ENCODE results near the gene COIL.

The COIL gene

DNA sequence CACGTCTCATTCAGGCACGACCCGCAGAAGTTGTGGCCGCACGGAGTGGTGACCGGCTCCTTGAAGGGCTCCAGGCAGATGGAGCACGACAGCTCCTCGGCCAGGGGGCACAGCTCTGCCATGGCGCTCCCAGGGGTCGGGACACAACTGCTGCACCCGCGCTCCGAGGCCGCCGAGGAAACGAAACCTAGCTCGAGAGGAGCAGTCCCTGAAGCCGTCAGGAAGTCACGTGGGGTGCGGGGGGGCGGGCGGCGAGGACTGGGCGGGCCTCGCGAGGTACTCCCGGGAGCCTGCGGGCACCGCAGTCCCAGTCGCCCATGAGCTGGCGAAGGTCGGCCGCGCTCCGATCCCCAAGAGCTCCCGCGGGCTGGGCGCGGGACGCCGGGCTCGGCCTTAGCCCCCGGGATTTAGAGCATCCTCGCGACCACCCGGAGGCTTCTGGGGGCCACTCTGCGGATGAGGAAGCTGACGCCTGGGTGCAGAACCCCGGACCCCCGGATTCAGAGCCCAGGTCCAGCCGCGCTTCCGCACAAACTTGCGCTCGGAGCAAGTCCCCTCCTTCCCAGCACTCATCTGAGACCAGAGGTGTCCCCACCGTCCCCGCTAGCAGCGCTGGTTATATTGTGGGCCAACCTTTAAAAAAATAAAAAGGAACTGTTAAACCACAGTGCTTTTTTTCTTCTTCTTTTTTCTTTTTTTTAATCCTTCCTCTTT, 46.8 kb downstream of the COIL start, which contains the start of gene TRIM25:
TSS of gene TRIM25 (minus strand) at position 183 of the 714 bp plus-strand sequence. CDS start at position 122, 61 bp downstream.
- H3K36me3 ChIP-seq (ENCODE audit: control insufficient read depth, insufficient read depth, low read length), result peaks cover 3% of the 10 kb centered on the region
- H3K4me3 ChIP-seq (replicated peaks; ENCODE audit: low read depth, low read length), result peak within 1 kb of the TSS; percentile 96
- H3K27me3 ChIP-seq (replicated peaks; ENCODE audit: control insufficient read depth, insufficient read depth, low read length), result no peaks in the 10 kb centered on the region
- peak; percentile 93 for DNase-seq (ENCODE audit: extremely low read depth, insufficient read length)
- TF ChIP-seq, protein P1, sequence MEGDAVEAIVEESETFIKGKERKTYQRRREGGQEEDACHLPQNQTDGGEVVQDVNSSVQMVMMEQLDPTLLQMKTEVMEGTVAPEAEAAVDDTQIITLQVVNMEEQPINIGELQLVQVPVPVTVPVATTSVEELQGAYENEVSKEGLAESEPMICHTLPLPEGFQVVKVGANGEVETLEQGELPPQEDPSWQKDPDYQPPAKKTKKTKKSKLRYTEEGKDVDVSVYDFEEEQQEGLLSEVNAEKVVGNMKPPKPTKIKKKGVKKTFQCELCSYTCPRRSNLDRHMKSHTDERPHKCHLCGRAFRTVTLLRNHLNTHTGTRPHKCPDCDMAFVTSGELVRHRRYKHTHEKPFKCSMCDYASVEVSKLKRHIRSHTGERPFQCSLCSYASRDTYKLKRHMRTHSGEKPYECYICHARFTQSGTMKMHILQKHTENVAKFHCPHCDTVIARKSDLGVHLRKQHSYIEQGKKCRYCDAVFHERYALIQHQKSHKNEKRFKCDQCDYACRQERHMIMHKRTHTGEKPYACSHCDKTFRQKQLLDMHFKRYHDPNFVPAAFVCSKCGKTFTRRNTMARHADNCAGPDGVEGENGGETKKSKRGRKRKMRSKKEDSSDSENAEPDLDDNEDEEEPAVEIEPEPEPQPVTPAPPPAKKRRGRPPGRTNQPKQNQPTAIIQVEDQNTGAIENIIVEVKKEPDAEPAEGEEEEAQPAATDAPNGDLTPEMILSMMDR (IDR thresholded peaks at IDR 0.05; ENCODE audit: insufficient read depth, low read length, poor library complexity, severe bottlenecking), result no peak

DNA sequence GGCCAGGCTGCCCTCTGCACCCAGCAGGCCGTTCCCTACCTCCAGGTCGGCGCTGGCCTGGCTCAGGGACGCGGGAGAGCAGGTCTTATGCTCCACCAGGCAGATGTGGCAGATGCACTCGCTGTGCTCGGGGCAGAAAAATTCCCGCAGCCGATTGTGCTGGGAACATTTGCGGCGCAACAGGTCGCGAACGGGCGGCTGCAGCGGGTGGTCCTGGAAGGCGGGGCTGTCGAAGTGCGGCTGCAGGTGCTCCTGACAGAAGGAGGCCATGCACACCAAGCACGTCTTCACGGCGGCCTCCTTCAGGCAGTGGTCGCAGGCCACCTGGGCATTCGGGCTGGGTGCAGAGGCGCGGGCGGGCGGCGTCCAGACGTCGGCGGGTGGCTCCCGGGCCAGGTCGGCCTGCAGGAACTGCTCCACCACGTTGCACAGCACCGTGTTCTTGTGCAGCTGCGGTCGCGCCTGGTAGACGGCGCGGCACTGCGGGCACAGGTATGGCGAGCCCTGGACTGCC, 47.4 kb downstream of the COIL start:
- H3K36me3 ChIP-seq (ENCODE audit: control insufficient read depth, insufficient read depth, low read length), result peaks cover 5% of the 10 kb centered on the region
- no peaks in the 10 kb centered on the region for H3K27me3 ChIP-seq (replicated peaks; ENCODE audit: control insufficient read depth, insufficient read depth, low read length)
- DNase-seq (ENCODE audit: extremely low read depth, insufficient read length), result no peak
- peak overlapping the region; percentile 96 for H3K4me3 ChIP-seq (replicated peaks; ENCODE audit: low read depth, low read length)
- TF ChIP-seq, protein P1 (IDR thresholded peaks at IDR 0.05; ENCODE audit: insufficient read depth, low read length, poor library complexity, severe bottlenecking), result no peak

DNA sequence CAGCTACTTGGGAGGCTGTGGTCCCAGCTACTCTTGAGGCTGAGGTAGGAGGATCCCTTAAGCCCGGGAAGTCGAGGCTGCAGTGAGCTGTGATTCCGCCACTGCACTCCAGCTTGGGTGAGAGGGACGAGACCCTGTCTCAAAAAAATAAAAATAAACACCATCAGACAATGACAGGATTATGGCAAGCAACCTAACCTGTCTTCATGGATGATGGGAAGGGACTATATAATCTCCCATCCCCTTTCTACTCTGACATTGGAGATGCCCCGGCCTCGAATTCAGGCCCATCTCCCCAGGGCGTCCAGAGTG, 47.9 kb downstream of the COIL start:
- TF ChIP-seq, protein P1 (IDR thresholded peaks at IDR 0.05; ENCODE audit: insufficient read depth, low read length, poor library complexity, severe bottlenecking), result no peak
- H3K36me3 ChIP-seq (ENCODE audit: control insufficient read depth, insufficient read depth, low read length), result peaks cover 6% of the 10 kb centered on the region

DNA sequence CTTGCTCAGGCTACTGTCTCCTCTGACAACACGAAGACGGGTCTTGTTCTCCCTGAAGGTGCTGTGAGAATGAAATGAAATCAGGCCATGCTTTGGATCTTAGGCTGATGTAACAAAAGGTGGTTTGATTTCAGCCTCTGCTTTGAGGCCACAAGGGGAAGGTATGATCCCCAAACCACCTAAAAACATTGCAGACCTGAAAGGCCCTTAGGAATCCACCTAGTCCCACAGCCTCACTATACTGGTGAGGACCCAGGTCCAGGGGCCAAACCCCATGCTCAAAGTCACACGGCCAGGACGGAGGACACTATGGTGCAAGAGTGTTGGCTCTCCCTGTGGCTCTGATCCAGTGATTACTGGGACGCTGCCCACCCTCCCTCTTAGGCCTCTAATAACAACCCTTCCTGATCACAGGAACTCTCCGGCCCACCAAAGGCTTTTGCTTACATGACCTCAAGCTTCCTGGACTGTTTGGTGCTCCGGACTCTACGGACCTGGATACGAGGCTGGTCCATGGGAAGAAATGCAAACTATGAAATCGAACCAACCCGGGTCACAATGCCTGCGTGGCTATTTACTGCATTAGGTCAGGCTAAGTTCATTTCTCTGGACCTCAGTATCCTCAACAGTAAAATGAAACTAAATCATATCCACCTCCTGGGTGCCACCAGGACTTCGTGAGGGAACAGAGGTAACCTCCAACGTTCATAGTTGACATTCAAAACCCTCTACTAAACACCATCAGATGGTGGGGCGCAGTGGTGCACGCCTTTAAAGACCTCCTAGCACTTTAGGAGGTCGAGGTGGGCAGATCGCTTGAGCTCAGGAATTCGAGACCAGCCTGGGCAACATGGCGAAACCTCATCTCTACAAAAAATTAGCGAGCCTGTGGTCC, 48.5 kb downstream of the COIL start:
- H3K4me3 ChIP-seq (replicated peaks; ENCODE audit: low read depth, low read length), result peak overlapping the region; percentile 96
- no peak for DNase-seq (ENCODE audit: extremely low read depth, insufficient read length)
- H3K27me3 ChIP-seq (replicated peaks; ENCODE audit: control insufficient read depth, insufficient read depth, low read length), result no peaks in the 10 kb centered on the region
- peaks cover 7% of the 10 kb centered on the region for H3K36me3 ChIP-seq (ENCODE audit: control insufficient read depth, insufficient read depth, low read length)
- TF ChIP-seq, protein P1 (IDR thresholded peaks at IDR 0.05; ENCODE audit: insufficient read depth, low read length, poor library complexity, severe bottlenecking), result no peak

More for the DNA sequence above, 47.9 kb downstream of the COIL start:
- no peaks in the 10 kb centered on the region for H3K27me3 ChIP-seq (replicated peaks; ENCODE audit: control insufficient read depth, insufficient read depth, low read length)
- no peak for DNase-seq (ENCODE audit: extremely low read depth, insufficient read length)
- peak overlapping the region; percentile 96 for H3K4me3 ChIP-seq (replicated peaks; ENCODE audit: low read depth, low read length)

DNA sequence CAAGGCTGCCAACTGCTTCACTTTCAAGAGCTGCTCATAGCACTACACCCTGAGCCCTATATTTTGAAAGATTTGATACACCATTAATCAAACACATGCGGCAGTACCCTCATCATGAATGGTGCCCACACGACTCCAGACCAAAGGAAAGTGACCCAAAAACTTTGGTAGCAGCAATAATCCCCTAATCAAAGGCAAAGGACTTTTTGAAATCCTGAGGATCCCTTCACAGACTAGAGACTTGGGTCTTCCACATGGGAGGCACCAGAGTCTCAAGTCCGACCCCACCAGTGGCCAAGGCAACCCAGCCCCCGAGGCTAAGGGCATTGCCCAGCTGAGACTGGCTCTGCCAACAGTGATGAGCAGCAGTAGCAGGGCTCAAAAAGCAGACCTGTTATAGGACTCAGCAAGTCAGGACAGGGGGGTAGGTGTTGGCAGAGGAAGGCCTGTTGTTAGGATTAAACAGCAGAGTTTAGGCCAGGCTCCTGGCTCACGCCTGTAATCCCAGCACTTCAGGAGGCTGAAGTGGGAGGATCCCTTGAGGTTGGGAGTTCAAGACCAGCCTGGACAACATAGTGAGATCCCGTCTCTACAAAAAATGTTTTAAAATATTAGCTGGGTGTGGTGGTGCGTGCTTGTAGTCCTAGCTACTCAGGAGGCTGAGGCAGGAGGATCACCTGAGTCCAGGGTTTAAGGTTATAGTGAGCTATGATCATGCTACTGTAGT, 50.2 kb downstream of the COIL start:
- H3K36me3 ChIP-seq (ENCODE audit: control insufficient read depth, insufficient read depth, low read length), result peaks cover 20% of the 10 kb centered on the region
- no peak for DNase-seq (ENCODE audit: extremely low read depth, insufficient read length)
- TF ChIP-seq, protein P1 (IDR thresholded peaks at IDR 0.05; ENCODE audit: insufficient read depth, low read length, poor library complexity, severe bottlenecking), result no peak
- no peaks in the 10 kb centered on the region for H3K27me3 ChIP-seq (replicated peaks; ENCODE audit: control insufficient read depth, insufficient read depth, low read length)
- H3K4me3 ChIP-seq (replicated peaks; ENCODE audit: low read depth, low read length), result peak overlapping the region; percentile 12

Measured in GM06990 (cell line).